ENCODE data around the gene ATG16L1. TPM values are rescaled to one million over a fixed set of nuclear protein-coding genes. Genes with fewer than 3 reads are reported as not detected.

The ATG16L1 gene
- 40.4 to 51.1 TPM (median 42.2 TPM) in 5 replicates for total RNA-seq (2022; extraction: Qiagen RNA extraction; ENCODE audit: low read depth)

GRCh38 chr2:233251306-233252116 is at the start of gene ATG16L1:
TSS of gene ATG16L1 (plus strand) at chr2:233251673. CDS start at chr2:233251828, 155 bp downstream.

GRCh38 chr2:233307565-233307964 is 56.1 kb downstream of the ATG16L1 start, which contains the start of gene SAG:
TSS of gene SAG (plus strand) at chr2:233307816. CDS start at chr2:233309190, 1,374 bp downstream.

Other genes starting within 250 kb of the ATG16L1 start
- gene NGEF, start 238.4 kb upstream of the ATG16L1 start, total RNA-seq (2022; extraction: Qiagen RNA extraction; ENCODE audit: low read depth), result 12.8 to 20.8 TPM (median 17.1 TPM) in 5 replicates
- gene NEU2, start 219.0 kb upstream of the ATG16L1 start, total RNA-seq (2022; extraction: Qiagen RNA extraction; ENCODE audit: low read depth), result not detected in 5 replicates
- 0.12 to 1.1 TPM (median 0.61 TPM) in 5 replicates for gene INPP5D, start 191.3 kb upstream of the ATG16L1 start, total RNA-seq (2022; extraction: Qiagen RNA extraction; ENCODE audit: low read depth)
- not detected in 5 replicates for gene SAG, start 56.1 kb downstream of the ATG16L1 start, total RNA-seq (2022; extraction: Qiagen RNA extraction; ENCODE audit: low read depth)
- 52.0 to 120 TPM (median 99.8 TPM) in 5 replicates for gene DGKD, start 102.8 kb downstream of the ATG16L1 start, total RNA-seq (2022; extraction: Qiagen RNA extraction; ENCODE audit: low read depth)